SH-SY5Y (cell line): ENCODE results near the gene ONECUT3.

Source experiments
- GATA2 ChIP-seq: IDR thresholded peaks from 2 replicates; pipeline ENCODE4 v1.6.1; 2011; ENCODE audit warnings: mild to moderate bottlenecking, low read depth, low read length
- GATA3 ChIP-seq: IDR thresholded peaks from 2 replicates; pipeline ENCODE4 v1.6.1; 2011; ENCODE audit warnings: low read depth, mild to moderate bottlenecking, low read length, moderate library complexity

DNA sequence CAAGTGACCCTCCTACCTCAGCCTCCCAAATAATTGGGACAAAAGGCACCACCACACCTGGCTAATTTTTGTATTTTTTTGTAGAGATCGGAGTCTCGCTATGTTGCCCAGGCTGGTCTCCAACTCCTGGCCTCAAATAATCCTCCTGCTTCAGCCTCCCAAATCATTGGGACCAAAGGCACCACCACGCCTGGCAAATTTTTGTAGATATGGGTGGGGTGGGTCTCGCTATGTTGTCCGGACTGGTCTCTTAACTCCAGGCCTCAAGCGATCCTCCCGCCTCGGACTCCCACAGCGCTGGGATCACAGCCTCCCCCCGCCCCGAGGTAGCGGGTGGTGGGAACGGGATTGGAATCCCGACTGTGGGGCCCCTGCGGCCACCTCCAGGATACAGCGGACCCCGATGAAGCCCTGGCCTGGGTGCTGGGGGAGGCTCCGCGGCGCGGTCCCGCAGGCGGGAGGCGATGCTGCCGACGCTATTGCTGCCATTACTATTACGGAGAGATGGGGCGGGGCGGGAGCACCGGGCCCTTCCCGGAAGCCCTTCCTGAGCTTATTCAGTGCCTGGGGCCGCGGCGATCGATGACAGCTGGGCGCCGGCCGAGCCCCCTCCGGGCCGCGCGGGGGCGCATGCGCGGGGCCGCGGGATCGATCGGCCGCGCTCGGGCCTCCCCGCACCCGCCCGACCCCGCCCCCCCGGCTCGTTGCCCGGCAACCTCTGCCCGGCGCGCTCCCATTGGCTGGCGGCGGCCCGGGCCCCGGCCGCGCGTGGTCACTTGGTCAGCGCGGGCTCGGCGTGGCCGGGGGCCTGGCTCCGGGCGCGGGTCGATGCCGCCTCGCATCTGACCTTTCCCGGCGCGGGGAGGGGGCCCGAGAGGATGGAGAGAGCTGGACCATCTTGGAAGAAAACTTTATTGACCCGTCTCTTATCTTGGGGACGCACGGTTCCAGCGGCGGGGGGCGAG, 27.9 kb upstream of the ONECUT3 start:
- TF ChIP-seq GATA2: no peak
- TF ChIP-seq GATA3: no peak
